Ascending aorta (tissue), 2 donors: ENCODE measurements around the gene KLHL1. TPM values are rescaled to one million over a fixed set of nuclear protein-coding genes. Genes with fewer than 3 reads are reported as not detected.

Experiments used
- DNase-seq, 2 donors: peaks; one replicate each; pipeline ENCODE4 v3.0.0-alpha.2; 2019; ENCODE audit warnings: low spot score in 2 of 2
- H3K27ac ChIP-seq, 2 donors: fragments of 200-600 bp; sonication (generic); one replicate each; pipeline ENCODE4 v1.5.1; 2016 to 2017; ENCODE audit warnings: mild to moderate bottlenecking in 1 of 2
- H3K27me3 ChIP-seq: fragments of 200-600 bp; sonication (generic); one replicate; pipeline ENCODE4 v1.5.1; 2017
- H3K36me3 ChIP-seq, 2 donors: fragments of 200-600 bp; sonication (generic); one replicate each; pipeline ENCODE4 v1.5.1; 2016
- H3K4me1 ChIP-seq, 2 donors: fragments of 200-600 bp; sonication (generic); one replicate each; pipeline ENCODE4 v1.5.1; 2016 to 2017; ENCODE audit warnings: mild to moderate bottlenecking in 1 of 2
- H3K4me3 ChIP-seq, 2 donors: fragments of 200-600 bp; sonication (generic); one replicate each; pipeline ENCODE4 v1.5.1; 2016 to 2017; ENCODE audit warnings: mild to moderate bottlenecking in 1 of 2
- H3K9me3 ChIP-seq, 2 donors: fragments of 200-600 bp; sonication (generic); one replicate each; pipeline ENCODE4 v1.5.1; 2016
- CTCF ChIP-seq, 3 experiments: fragments of 200-600 bp in 2 of 3; fragments of 450-650 bp in 1 of 3; sonication (generic) in 2 of 3; IDR thresholded peaks; one replicate each; pipeline ENCODE4 v1.5.1; 2016 to 2019; ENCODE audit warnings: antibody characterized with exemption in 3 of 3, mild to moderate bottlenecking in 1 of 3, moderate library complexity in 1 of 3
- intact Hi-C: fragments of 100-400 bp; cut with DNase I; formaldehyde crosslinking; loops from one replicate; pipeline ENCODE4 v1.15.1; 2023
- total RNA-seq: library from RNA; depleted of rRNA; stranded (reverse); fragments of >200 nt; gene quantifications from one replicate; pipeline ENCODE4 v1.1.0, GENCODE V29; 2016

KLHL1 gene
- total RNA-seq, 1 donor from 2014 or later = not detected

DNA sequence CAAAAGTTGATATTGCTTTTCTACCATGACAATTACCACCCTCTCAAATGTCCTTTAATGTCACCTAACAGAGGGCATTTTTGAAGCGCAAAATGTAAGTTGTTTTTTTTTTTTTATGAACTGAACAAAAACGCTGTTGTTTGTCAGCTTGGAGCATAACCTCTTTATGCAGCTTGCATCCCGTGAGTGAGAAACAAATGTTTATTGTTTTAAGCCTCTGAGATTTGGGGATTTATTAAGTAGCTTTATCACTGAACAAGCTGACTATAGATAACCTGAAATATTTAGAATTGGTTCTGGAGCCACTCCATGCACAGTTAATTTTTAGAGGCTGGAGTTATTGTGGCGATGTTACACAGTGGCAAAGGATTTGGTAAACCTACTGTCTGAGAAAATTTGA is 80.7 kb downstream of the KLHL1 start:
- TF ChIP-seq CTCF (IDR thresholded peaks at IDR 0.05) = no peak
- intact Hi-C loops = no loop called here
- Histone ChIP-seq H3K4me1 (no peaks in the 10 kb centered on the region), H3K4me3 (no peak overlapping the region), H3K27ac (no peak overlapping the region), H3K27me3 (no peaks in the 10 kb centered on the region), H3K36me3 (no peaks in the 10 kb centered on the region), H3K9me3 (no peaks in the 10 kb centered on the region)
- DNase-seq = no peak

- intact Hi-C loops = no loop called here
- Histone ChIP-seq H3K4me3 (no peak overlapping the region), H3K27ac (no peak overlapping the region), H3K4me1 (no peaks in the 10 kb centered on the region), H3K9me3 (no peaks in the 10 kb centered on the region), H3K36me3 (no peaks in the 10 kb centered on the region), H3K27me3 (no peaks in the 10 kb centered on the region)
- DNase-seq = no peak
- no peak for TF ChIP-seq CTCF (IDR thresholded peaks at IDR 0.05)
Measured at GRCh38 chr13:70023516-70023915, 84.7 kb downstream of the KLHL1 start.

- DNase-seq = no peak
- intact Hi-C loops = no loop called here
- Histone ChIP-seq H3K27ac (no peak overlapping the region), H3K4me3 (no peak overlapping the region), H3K36me3 (no peaks in the 10 kb centered on the region), H3K4me1 (no peaks in the 10 kb centered on the region), H3K9me3 (no peaks in the 10 kb centered on the region), H3K27me3 (no peaks in the 10 kb centered on the region)
- no peak for TF ChIP-seq CTCF (IDR thresholded peaks at IDR 0.05)
Measured at GRCh38 chr13:70022646-70023045, 85.6 kb downstream of the KLHL1 start.

DNA sequence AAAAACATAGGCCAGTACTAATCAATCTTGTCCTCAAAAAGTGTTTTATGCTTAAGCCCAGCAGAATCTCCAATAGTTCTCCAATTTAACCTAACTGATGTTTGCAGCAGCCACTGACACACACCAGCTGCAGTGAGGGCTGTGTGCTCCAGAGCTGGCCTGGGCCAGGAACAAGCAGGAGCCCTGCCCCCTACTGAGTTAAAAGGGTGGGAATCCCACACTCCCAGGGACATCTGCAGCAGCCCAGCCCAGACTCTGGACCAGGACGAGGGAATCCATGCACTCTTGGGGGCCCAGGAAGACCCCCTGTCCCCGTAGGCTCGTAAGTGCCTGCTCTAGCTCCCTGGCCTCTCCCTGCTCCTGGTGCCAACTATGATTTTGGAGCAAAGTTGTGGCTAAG is 92.1 kb downstream of the KLHL1 start:
- no peaks in the 10 kb centered on the region for H3K27me3 ChIP-seq
- intact Hi-C loops = no loop called here
- H3K27ac ChIP-seq = no peak overlapping the region
- H3K9me3 ChIP-seq = no peaks in the 10 kb centered on the region
- H3K4me1 ChIP-seq = no peaks in the 10 kb centered on the region
- H3K4me3 ChIP-seq = no peak overlapping the region
- DNase-seq = no peak
- no peaks in the 10 kb centered on the region for H3K36me3 ChIP-seq
- no peak for TF ChIP-seq CTCF (IDR thresholded peaks at IDR 0.05)

- TF ChIP-seq CTCF (IDR thresholded peaks at IDR 0.05) = no peak
- Histone ChIP-seq H3K27me3 (no peaks in the 10 kb centered on the region), H3K4me1 (no peaks in the 10 kb centered on the region), H3K9me3 (no peaks in the 10 kb centered on the region), H3K36me3 (no peaks in the 10 kb centered on the region), H3K27ac (no peak overlapping the region), H3K4me3 (no peak overlapping the region)
- DNase-seq = no peak
- intact Hi-C loops = no loop called here
Measured at GRCh38 chr13:70014337-70014736, 93.9 kb downstream of the KLHL1 start.

DNA sequence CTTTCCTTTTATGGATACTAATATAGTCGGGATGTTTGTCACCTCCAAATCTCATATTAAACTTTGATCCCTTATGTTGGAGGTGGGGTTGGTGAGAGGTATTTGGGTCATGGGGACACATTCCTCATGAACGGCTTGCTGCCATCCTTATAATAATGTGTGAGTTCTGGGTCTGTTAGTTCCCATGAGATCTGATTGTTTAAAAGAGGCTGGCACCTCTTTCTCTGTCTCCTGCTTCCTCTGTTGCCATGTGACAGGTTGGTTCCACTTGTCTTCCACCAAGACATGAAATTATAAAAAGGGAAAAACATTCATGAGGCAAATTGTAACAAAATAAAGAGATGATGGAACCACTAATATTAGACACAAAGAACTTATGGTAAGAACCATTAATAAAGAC is 108.4 kb downstream of the KLHL1 start:
- Histone ChIP-seq H3K4me3 (no peak overlapping the region), H3K27me3 (no peaks in the 10 kb centered on the region), H3K27ac (no peak overlapping the region), H3K36me3 (no peaks in the 10 kb centered on the region), H3K4me1 (no peaks in the 10 kb centered on the region), H3K9me3 (no peaks in the 10 kb centered on the region)
- DNase-seq = no peak
- intact Hi-C loops = no loop called here
- no peak for TF ChIP-seq CTCF (IDR thresholded peaks at IDR 0.05)
